WTC11 (cell line): ENCODE data around the gene TUBGCP6. TPM values are rescaled to one million over a fixed set of nuclear protein-coding genes. Genes with fewer than 3 reads are reported as not detected.

Experiments
- ATAC-seq: fragments of 200-7000 bp; cut with Tn5 transposase; 2 replicates; pipeline ENCODE4 v1.10.0; 2021; ENCODE audit warnings: mild to moderate bottlenecking, moderate library complexity
- CTCF ChIA-PET: fragments of 300-600 bp; sonication (Branson Sonifier 250); formaldehyde crosslinking; loops from one replicate; lab custom pipeline; 2021; ENCODE audit warnings: antibody characterized with exemption; lab: Charles Lee
- POLR2A ChIA-PET: fragments of 350-600 bp; sonication (Branson Sonifier 250); formaldehyde crosslinking; loops from one replicate; lab custom pipeline; 2021; ENCODE audit warnings: antibody characterized with exemption; lab: Charles Lee
- DNase-seq: peaks from one replicate; pipeline ENCODE4 v3.0.0; 2021; ENCODE audit warnings: low spot score
- H3K27ac Mint-ChIP-seq: 2 replicates; pipeline ENCODE4 v1.8.0; 2021; ENCODE audit warnings: mixed read lengths
- H3K27me3 Mint-ChIP-seq: 2 replicates; pipeline ENCODE4 v1.8.0; 2021; ENCODE audit warnings: low read depth, mild to moderate bottlenecking, moderate library complexity, mixed read lengths
- H3K36me3 Mint-ChIP-seq: 2 replicates; pipeline ENCODE4 v1.8.0; 2021; ENCODE audit warnings: mixed read lengths
- H3K4me1 Mint-ChIP-seq: 2 replicates; pipeline ENCODE4 v1.8.0; 2022; ENCODE audit warnings: mixed read lengths
- H3K4me3 Mint-ChIP-seq: 2 replicates; pipeline ENCODE4 v1.8.0; 2021; ENCODE audit warnings: mild to moderate bottlenecking, moderate library complexity, mixed read lengths
- H3K9me3 Mint-ChIP-seq: 2 replicates; pipeline ENCODE4 v1.8.0; 2021; ENCODE audit warnings: mixed read lengths
- ATF1 ChIP-seq: sonication (generic); formaldehyde crosslinking; IDR thresholded peaks from 2 replicates; pipeline ENCODE4 v1.8.1; 2023; ENCODE audit warnings: mild to moderate bottlenecking, moderate library complexity, missing genetic modification reagents
- CREM ChIP-seq: sonication (generic); formaldehyde crosslinking; IDR thresholded peaks from 2 replicates; pipeline ENCODE4 v1.8.1; 2022; ENCODE audit warnings: mild to moderate bottlenecking, missing genetic modification reagents, moderate library complexity
- FOXK1 ChIP-seq: sonication (generic); formaldehyde crosslinking; IDR thresholded peaks from 2 replicates; pipeline ENCODE4 v1.8.0; 2022; ENCODE audit warnings: mild to moderate bottlenecking, moderate library complexity, missing genetic modification reagents
- GABPB1 ChIP-seq: sonication (generic); formaldehyde crosslinking; IDR thresholded peaks from 2 replicates; pipeline ENCODE4 v1.8.1; 2023; ENCODE audit warnings: mild to moderate bottlenecking, missing genetic modification reagents
- KAT7 ChIP-seq: sonication (generic); formaldehyde crosslinking; IDR thresholded peaks from 2 replicates; pipeline ENCODE4 v1.8.1; 2023; ENCODE audit warnings: missing genetic modification reagents, mild to moderate bottlenecking, borderline replicate concordance
- MXD4 ChIP-seq: fragments of 250-450 bp; sonication (Bioruptor Pico); IDR thresholded peaks from 2 replicates; pipeline ENCODE4 v1.8.0; 2021; ENCODE audit warnings: mild to moderate bottlenecking, moderate library complexity, borderline replicate concordance
- NR1H2 ChIP-seq: sonication (generic); formaldehyde crosslinking; IDR thresholded peaks from 2 replicates; pipeline ENCODE4 v1.9.0; 2021; ENCODE audit warnings: mild to moderate bottlenecking, moderate library complexity, missing genetic modification reagents
- RELA ChIP-seq: sonication (generic); formaldehyde crosslinking; IDR thresholded peaks from 2 replicates; pipeline ENCODE4 v1.8.1; 2022; ENCODE audit warnings: missing genetic modification reagents, mild to moderate bottlenecking, borderline replicate concordance
- ZNF317 ChIP-seq: sonication (generic); formaldehyde crosslinking; IDR thresholded peaks from 2 replicates; pipeline ENCODE4 v1.8.1; 2023; ENCODE audit warnings: low read depth, mild to moderate bottlenecking, moderate library complexity, missing genetic modification reagents, borderline replicate concordance
- ZNF396 ChIP-seq: fragments of 250-450 bp; sonication (Bioruptor Pico); IDR thresholded peaks from 2 replicates; pipeline ENCODE4 v1.8.0; 2021; ENCODE audit warnings: mild to moderate bottlenecking, moderate library complexity, borderline replicate concordance
- total RNA-seq: library from RNA; stranded (reverse); gene quantifications from 3 replicates; pipeline ENCODE4 v1.2.3, GENCODE V29; 2021
- TF ChIP-seq, protein P1 (sequence below): fragments of 200-600 bp; IDR thresholded peaks from 2 replicates; pipeline ENCODE4 v1.8.0; 2022; ENCODE audit warnings: antibody characterized with exemption
- TF ChIP-seq, protein P2 (sequence below): sonication (generic); formaldehyde crosslinking; IDR thresholded peaks from 2 replicates; pipeline ENCODE4 v1.8.1; 2022; ENCODE audit warnings: missing genetic modification reagents, borderline replicate concordance
- TF ChIP-seq, protein P3 (sequence below): sonication (generic); formaldehyde crosslinking; IDR thresholded peaks from 2 replicates; pipeline ENCODE4 v1.8.1; 2023; ENCODE audit warnings: mild to moderate bottlenecking, missing genetic modification reagents, moderate library complexity

TUBGCP6 gene
- total RNA-seq, 1 experiment from 2014 or later = 45.4 TPM

DNA sequence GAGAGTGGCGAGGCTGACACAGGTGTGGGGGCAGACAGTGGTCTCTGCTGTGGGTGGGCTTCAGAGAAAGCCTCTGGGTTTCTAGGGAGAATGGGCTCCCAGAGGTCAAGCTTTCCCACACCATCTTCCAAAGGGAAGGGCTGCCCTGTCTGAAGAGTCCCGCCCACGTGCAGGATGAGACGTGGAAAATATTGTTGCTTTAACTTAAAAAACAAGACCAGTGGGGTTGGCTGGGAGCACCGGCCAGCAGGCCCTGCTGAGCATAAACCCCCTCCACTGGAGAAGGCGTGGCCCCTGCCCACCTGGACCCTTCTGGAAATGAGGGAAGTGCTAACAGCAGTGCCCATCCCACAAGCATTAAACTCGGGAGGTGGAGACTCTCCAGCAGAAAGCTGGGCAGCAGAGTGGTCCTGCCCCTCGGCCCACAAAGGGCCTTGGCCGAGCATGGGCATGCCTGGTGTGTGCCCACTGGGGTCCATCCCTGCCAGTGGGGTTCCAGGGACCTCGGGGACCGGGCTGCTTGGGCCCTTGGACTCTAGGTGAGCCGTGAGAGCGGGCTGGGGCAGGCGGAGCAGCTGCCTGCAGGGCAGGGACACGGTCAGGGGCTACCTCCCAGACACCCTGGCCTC lies 28.7 kb downstream of the TUBGCP6 start:
- DNase-seq (no peak), ATAC-seq (no peak)
- Mint-ChIP-seq H3K9me3 (no peaks in the 10 kb centered on the region), H3K36me3 (peaks cover 53% of the 10 kb centered on the region), H3K27ac (no peak overlapping the region), H3K4me1 (peaks cover 5% of the 10 kb centered on the region; the same call in 1 of the 2 replicates), H3K27me3 (no peaks in the 10 kb centered on the region), H3K4me3 (no peak overlapping the region)
- POLR2A ChIA-PET = no interaction called here
- CTCF ChIA-PET = no interaction called here
- TF ChIP-seq MXD4 (CRISPR knock-in tag) = no peak
- TF ChIP-seq NR1H2 (CRISPR knock-in tag) = no peak
- TF ChIP-seq ZNF317 (CRISPR knock-in tag) = 0 out of 2 replicates have a peak, but pooled peaks have one; percentile 17
- no peak for TF ChIP-seq CREM (CRISPR knock-in tag)
- no peak for TF ChIP-seq GABPB1 (CRISPR knock-in tag)

DNA sequence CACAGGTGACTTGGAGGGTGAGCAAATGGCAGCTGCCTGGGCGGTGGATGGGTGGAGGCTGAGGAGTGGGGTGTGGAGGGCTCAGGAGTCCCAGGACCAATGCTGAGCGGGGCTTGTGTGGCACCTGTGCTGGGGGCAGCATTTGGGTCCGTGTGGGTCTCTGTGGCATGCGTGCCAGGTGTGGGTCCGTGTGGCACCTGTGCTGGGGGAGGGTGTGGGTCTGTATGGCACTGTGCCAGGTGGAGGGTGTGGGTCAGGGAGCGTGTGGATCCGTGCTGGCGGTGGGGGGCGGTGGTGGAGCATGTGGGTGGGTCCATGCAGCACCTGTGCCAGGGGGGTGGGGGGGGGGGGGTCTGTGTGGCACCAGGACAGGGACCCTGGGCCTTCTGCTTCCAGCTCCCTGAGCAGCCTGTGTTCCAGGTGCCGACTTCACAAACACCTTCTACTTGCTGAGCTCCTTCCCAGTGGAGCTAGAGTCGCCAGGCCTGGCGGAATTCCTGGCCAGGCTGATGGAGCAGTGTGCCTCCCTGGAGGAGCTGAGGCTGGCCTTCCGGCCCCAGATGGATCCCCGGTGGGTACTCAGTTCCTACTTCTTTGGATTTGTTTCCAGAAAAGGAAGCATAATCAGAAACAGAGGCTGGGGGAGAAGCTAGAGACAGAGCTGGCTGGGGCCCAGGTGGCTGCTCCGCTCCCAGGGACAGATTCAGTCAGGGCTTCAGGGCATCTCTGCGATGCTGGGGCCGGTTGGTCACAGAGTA lies 29.3 kb downstream of the TUBGCP6 start:
- ChIA-PET POLR2A (no interaction called here), CTCF (no interaction called here)
- Mint-ChIP-seq H3K27me3 (no peaks in the 10 kb centered on the region), H3K36me3 (peaks cover 49% of the 10 kb centered on the region), H3K4me1 (peaks cover 5% of the 10 kb centered on the region; the same call in 1 of the 2 replicates), H3K4me3 (no peak overlapping the region), H3K9me3 (no peaks in the 10 kb centered on the region), H3K27ac (peak overlapping the region; percentile 67; the same call in 1 of the 2 replicates)
- ATAC-seq = no peak
- TF ChIP-seq RELA (CRISPR knock-in tag) = no peak
- no peak for DNase-seq

GRCh38 chr22:50213263-50213662 lies 31.6 kb downstream of the TUBGCP6 start:
- no peaks in the 10 kb centered on the region for H3K27me3 Mint-ChIP-seq
- DNase-seq (no peak), ATAC-seq (no peak)
- peak overlapping the region; percentile 32; the same call in 1 of the 2 replicates for H3K27ac Mint-ChIP-seq
- ChIA-PET CTCF (no interaction called here), POLR2A (no interaction called here)
- no peak for TF ChIP-seq FOXK1 (CRISPR knock-in tag)
- TF ChIP-seq, protein P1, sequence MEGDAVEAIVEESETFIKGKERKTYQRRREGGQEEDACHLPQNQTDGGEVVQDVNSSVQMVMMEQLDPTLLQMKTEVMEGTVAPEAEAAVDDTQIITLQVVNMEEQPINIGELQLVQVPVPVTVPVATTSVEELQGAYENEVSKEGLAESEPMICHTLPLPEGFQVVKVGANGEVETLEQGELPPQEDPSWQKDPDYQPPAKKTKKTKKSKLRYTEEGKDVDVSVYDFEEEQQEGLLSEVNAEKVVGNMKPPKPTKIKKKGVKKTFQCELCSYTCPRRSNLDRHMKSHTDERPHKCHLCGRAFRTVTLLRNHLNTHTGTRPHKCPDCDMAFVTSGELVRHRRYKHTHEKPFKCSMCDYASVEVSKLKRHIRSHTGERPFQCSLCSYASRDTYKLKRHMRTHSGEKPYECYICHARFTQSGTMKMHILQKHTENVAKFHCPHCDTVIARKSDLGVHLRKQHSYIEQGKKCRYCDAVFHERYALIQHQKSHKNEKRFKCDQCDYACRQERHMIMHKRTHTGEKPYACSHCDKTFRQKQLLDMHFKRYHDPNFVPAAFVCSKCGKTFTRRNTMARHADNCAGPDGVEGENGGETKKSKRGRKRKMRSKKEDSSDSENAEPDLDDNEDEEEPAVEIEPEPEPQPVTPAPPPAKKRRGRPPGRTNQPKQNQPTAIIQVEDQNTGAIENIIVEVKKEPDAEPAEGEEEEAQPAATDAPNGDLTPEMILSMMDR = no peak
- TF ChIP-seq, protein P2, sequence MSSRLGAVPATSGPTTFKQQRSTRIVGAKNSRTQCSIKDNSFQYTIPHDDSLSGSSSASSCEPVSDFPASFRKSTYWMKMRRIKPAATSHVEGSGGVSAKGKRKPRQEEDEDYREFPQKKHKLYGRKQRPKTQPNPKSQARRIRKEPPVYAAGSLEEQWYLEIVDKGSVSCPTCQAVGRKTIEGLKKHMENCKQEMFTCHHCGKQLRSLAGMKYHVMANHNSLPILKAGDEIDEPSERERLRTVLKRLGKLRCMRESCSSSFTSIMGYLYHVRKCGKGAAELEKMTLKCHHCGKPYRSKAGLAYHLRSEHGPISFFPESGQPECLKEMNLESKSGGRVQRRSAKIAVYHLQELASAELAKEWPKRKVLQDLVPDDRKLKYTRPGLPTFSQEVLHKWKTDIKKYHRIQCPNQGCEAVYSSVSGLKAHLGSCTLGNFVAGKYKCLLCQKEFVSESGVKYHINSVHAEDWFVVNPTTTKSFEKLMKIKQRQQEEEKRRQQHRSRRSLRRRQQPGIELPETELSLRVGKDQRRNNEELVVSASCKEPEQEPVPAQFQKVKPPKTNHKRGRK (CRISPR knock-in tag) = no peak
- H3K36me3 Mint-ChIP-seq = peaks cover 55% of the 10 kb centered on the region
- H3K9me3 Mint-ChIP-seq = no peaks in the 10 kb centered on the region
- H3K4me1 Mint-ChIP-seq = no peaks in the 10 kb centered on the region
- no peak overlapping the region for H3K4me3 Mint-ChIP-seq

GRCh38 chr22:50211147-50211546 lies 33.7 kb downstream of the TUBGCP6 start:
- ChIA-PET POLR2A (no interaction called here), CTCF (interaction anchor here (0.5 kb wide), 1 partner anchor 73 kb away, joined by 3 read pairs; no protein-coding TSS in a partner anchor)
- no peak overlapping the region for H3K27ac Mint-ChIP-seq
- no peaks in the 10 kb centered on the region for H3K27me3 Mint-ChIP-seq
- peaks cover 47% of the 10 kb centered on the region for H3K36me3 Mint-ChIP-seq
- ATAC-seq = no peak
- DNase-seq = no peak
- H3K9me3 Mint-ChIP-seq = no peaks in the 10 kb centered on the region
- no peak overlapping the region for H3K4me3 Mint-ChIP-seq
- no peaks in the 10 kb centered on the region for H3K4me1 Mint-ChIP-seq
- TF ChIP-seq ATF1 (no peak), ZNF396 (CRISPR knock-in tag) (no peak), KAT7 (CRISPR knock-in tag) (no peak)
- TF ChIP-seq, protein P1 = no peak
- TF ChIP-seq, protein P2 (CRISPR knock-in tag) = no peak
- TF ChIP-seq, protein P3, sequence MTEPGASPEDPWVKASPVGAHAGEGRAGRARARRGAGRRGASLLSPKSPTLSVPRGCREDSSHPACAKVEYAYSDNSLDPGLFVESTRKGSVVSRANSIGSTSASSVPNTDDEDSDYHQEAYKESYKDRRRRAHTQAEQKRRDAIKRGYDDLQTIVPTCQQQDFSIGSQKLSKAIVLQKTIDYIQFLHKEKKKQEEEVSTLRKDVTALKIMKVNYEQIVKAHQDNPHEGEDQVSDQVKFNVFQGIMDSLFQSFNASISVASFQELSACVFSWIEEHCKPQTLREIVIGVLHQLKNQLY (CRISPR knock-in tag) = no peak
